HepG2 (cell line): ENCODE measurements around the gene CSF3R. TPM values are rescaled to one million over a fixed set of nuclear protein-coding genes. Genes with fewer than 3 reads are reported as not detected.

ENCODE experiments used
- ATAC-seq: fragments of 200-7000 bp; cut with Tn5 transposase; 3 replicates; pipeline ENCODE4 v1.9.1; 2020; ENCODE audit warnings: mild to moderate bottlenecking, moderate library complexity
- BruUV-seq: library from RNA; stranded (reverse); fragments of 400-500 nt; replicated peaks from 2 replicates; lab custom pipeline; 2021; lab: Mats Ljungman, UMichigan
- CTCF ChIA-PET: fragments of 300-600 bp; formaldehyde crosslinking; extraction: SDS; loops from one replicate; lab custom pipeline; 2021; ENCODE audit warnings: low total read pairs, inconsistent platforms, low intra/inter-chr PET ratio; lab: Yijun Ruan, JAX
- POLR2A ChIA-PET: fragments of 350-600 bp; sonication (Branson Sonifier 250); formaldehyde crosslinking; loops from one replicate; lab custom pipeline; 2020; ENCODE audit warnings: antibody characterized with exemption, inconsistent platforms; lab: Yijun Ruan, JAX
- DNase-seq: peaks from one replicate; pipeline ENCODE4 v3.0.0-alpha.2; 2015; ENCODE audit warnings: low spot score
- FAIRE-seq: peaks from 3 replicates; lab custom pipeline; 2011; peaks lifted over from hg19 to GRCh38; lab: Jason Lieb, UNC
- H2AFZ ChIP-seq: one replicate; pipeline ENCODE4 v1.6.1; 2011; ENCODE audit warnings: low read length, inconsistent platforms
- H3K27ac ChIP-seq: fragments of 300-600 bp; 3 replicates; pipeline ENCODE4 v1.8.0; 2011; ENCODE audit warnings: mixed run types, mild to moderate bottlenecking, mixed read lengths, low read length, inconsistent platforms; ENCODE audit not compliant: insufficient read depth; ENCODE audit errors: extremely low read length
- H3K27me3 ChIP-seq, 2 experiments: fragments of 200-600 bp in 1 of 2; 2 replicates in 1 of 2; 3 replicates in 1 of 2; pipeline versions ENCODE4 v1.6.0 to v1.8.0; 2011; ENCODE audit warnings: low read length in 2 of 2, mild to moderate bottlenecking in 2 of 2, moderate library complexity in 2 of 2, inconsistent platforms in 1 of 2; ENCODE audit not compliant: insufficient read depth in 2 of 2, control insufficient read depth in 1 of 2
- H3K36me3 ChIP-seq, 2 experiments: fragments of 200-600 bp in 1 of 2; replicated peaks in 1 of 2; 2 replicates in 1 of 2; 3 replicates in 1 of 2; pipeline versions ENCODE4 v1.5.1 to v1.8.0; 2011; ENCODE audit warnings: low read length in 2 of 2, inconsistent platforms in 1 of 2; ENCODE audit not compliant: insufficient read depth in 2 of 2, control insufficient read depth in 1 of 2
- H3K4me1 ChIP-seq: 2 replicates; pipeline ENCODE4 v1.5.1; 2012; ENCODE audit warnings: low read length, inconsistent platforms; ENCODE audit not compliant: insufficient read depth
- H3K4me2 ChIP-seq: 2 replicates; pipeline ENCODE4 v1.6.0; 2011; ENCODE audit warnings: low read depth, low read length, inconsistent platforms
- H3K4me3 ChIP-seq, 3 experiments: fragments of 200-600 bp in 1 of 3; sonication (generic), shearing (Covaris generic) in 1 of 3; replicated peaks in 1 of 3; 2 replicates each; pipeline ENCODE4 v1.5.1; 2011 to 2016; ENCODE audit warnings: low read length in 3 of 3, inconsistent platforms in 2 of 3, low read depth in 2 of 3, mild to moderate bottlenecking in 2 of 3, control low read depth in 1 of 3, mixed read lengths in 1 of 3; ENCODE audit not compliant: insufficient read depth in 1 of 3
- H3K79me2 ChIP-seq: one replicate; pipeline ENCODE4 v1.6.1; 2011; ENCODE audit warnings: low read length, inconsistent platforms; ENCODE audit not compliant: insufficient read depth
- H3K9ac ChIP-seq: 2 replicates; pipeline ENCODE4 v1.6.0; 2011; ENCODE audit warnings: mild to moderate bottlenecking, low read depth, low read length, inconsistent platforms; ENCODE audit not compliant: insufficient read depth
- H3K9me3 ChIP-seq: 2 replicates; pipeline ENCODE4 v1.5.1; 2012; ENCODE audit warnings: mild to moderate bottlenecking, low read length
- H4K20me1 ChIP-seq: 2 replicates; pipeline ENCODE4 v1.6.0; 2011; ENCODE audit warnings: inconsistent platforms, mild to moderate bottlenecking, low read length, moderate library complexity; ENCODE audit not compliant: insufficient read depth
- AHR ChIP-seq: IDR thresholded peaks from 2 replicates; pipeline ENCODE4 v1.6.1; 2018; ENCODE audit warnings: missing genetic modification reagents, missing compliant biosample characterization
- EHMT2 ChIP-seq: fragments of 200-600 bp; sonication (generic); IDR thresholded peaks from 2 replicates; pipeline ENCODE4 v1.7.0; 2017; ENCODE audit warnings: antibody characterized with exemption, low read depth, low read length, borderline replicate concordance
- ETV5 ChIP-seq: IDR thresholded peaks from 2 replicates; pipeline ENCODE4 v1.6.1; 2018; ENCODE audit warnings: missing biosample characterization, missing genetic modification reagents, inconsistent platforms, borderline replicate concordance
- HCFC1 ChIP-seq: fragments of 150-350 bp; IDR thresholded peaks from 2 replicates; pipeline ENCODE4 v1.6.1; 2014; ENCODE audit warnings: low read depth, low read length
- JUNB ChIP-seq: sonication (generic); formaldehyde crosslinking; IDR thresholded peaks from 2 replicates; pipeline ENCODE4 v1.8.0; 2022; ENCODE audit warnings: missing genetic modification reagents, mild to moderate bottlenecking, borderline replicate concordance
- MYC ChIP-seq: sonication (generic); formaldehyde crosslinking; IDR thresholded peaks from 2 replicates; pipeline ENCODE4 v1.9.0; 2021; ENCODE audit warnings: missing genetic modification reagents, borderline replicate concordance
- POLR2AphosphoS2 ChIP-seq: IDR thresholded peaks from 2 replicates; pipeline ENCODE4 v1.6.1; 2011; ENCODE audit warnings: low read depth, low read length, improper control_type of control experiment
- RAD21 ChIP-seq: fragments of 450-650 bp; formaldehyde crosslinking; IDR thresholded peaks from 2 replicates; pipeline ENCODE4 v1.5.0; 2020; ENCODE audit warnings: mild to moderate bottlenecking
- REXO4 ChIP-seq: sonication (generic); formaldehyde crosslinking; IDR thresholded peaks from 2 replicates; pipeline ENCODE4 v1.8.0; 2022; ENCODE audit warnings: missing genetic modification reagents, mild to moderate bottlenecking, borderline replicate concordance
- RFX1 ChIP-seq: fragments of 450-650 bp; IDR thresholded peaks from 2 replicates; pipeline ENCODE4 v1.6.1; 2017
- SMC3 ChIP-seq: IDR thresholded peaks from 2 replicates; pipeline ENCODE4 v1.6.1; 2011; ENCODE audit warnings: low read length, improper control_type of control experiment
- SMYD3 ChIP-seq: sonication (generic); formaldehyde crosslinking; IDR thresholded peaks from 2 replicates; pipeline ENCODE4 v1.8.1; 2023; ENCODE audit warnings: mild to moderate bottlenecking, missing genetic modification reagents
- SRSF4 ChIP-seq: fragments of 200-400 bp; formaldehyde crosslinking; IDR thresholded peaks from one replicate; pipeline ENCODE4 v1.6.1; 2018; ENCODE audit warnings: mild to moderate bottlenecking, low read depth, low read length, moderate library complexity; ENCODE audit not compliant: poor library complexity, severe bottlenecking
- TGIF2 ChIP-seq: IDR thresholded peaks from 2 replicates; pipeline ENCODE4 v1.6.1; 2016; ENCODE audit warnings: control low read depth, missing compliant biosample characterization
- XRCC5 ChIP-seq: fragments of 200-400 bp; formaldehyde crosslinking; optimal IDR thresholded peaks from 2 replicates; pipeline ENCODE3; 2017; ENCODE audit warnings: mild to moderate bottlenecking, low read length
- ZFYVE20 ChIP-seq: sonication (generic); formaldehyde crosslinking; IDR thresholded peaks from 2 replicates; pipeline ENCODE4 v1.8.0; 2023; ENCODE audit warnings: low read depth, mild to moderate bottlenecking, moderate library complexity, missing genetic modification reagents, borderline replicate concordance
- ZNF260 ChIP-seq: sonication (generic); formaldehyde crosslinking; IDR thresholded peaks from 2 replicates; pipeline ENCODE4 v1.4.0; 2020; ENCODE audit warnings: missing genetic modification reagents, low read depth, mild to moderate bottlenecking, borderline replicate concordance
- ZNF432 ChIP-seq: sonication (generic); formaldehyde crosslinking; IDR thresholded peaks from 2 replicates; pipeline ENCODE4 v1.5.0; 2020; ENCODE audit warnings: missing genetic modification reagents, mild to moderate bottlenecking, borderline replicate concordance
- WGBS: methylation state at CpG from one replicate; pipeline ENCODE4 v1.1.6; 2017; ENCODE audit warnings: low lambda C conversion rate; 5-methylcytosine and 5-hydroxymethylcytosine counted together
- in situ Hi-C: cut with HindIII; loops from 2 replicates; pipeline ENCODE4 v1.10.0; 2017; ENCODE audit warnings: low pct_unique_long_range_greater_than_20kb; ENCODE audit not compliant: extremely low pct_ligation_motif_present
- intact Hi-C: fragments of 100-400 bp; cut with micrococcal nuclease; formaldehyde crosslinking; loops from one replicate; pipeline ENCODE4 v1.10.0; 2022; ENCODE audit not compliant: unreplicated experiment
- polyA plus RNA-seq, 8 experiments: library from polyadenylated mRNA; depleted of rRNA in 3 of 8; stranded (reverse) in 7 of 8; unstranded in 1 of 8; fragments of >200 nt; fragmentation: Illumina TruSeq in 4 of 8; extraction: Trizol in 4 of 8; gene quantifications; 2 replicates each; pipeline versions ENCODE4 v1.2.1 to v1.2.3, GENCODE V29; 2011 to 2016; ENCODE audit warnings: low read depth in 4 of 8, missing spikeins in 1 of 8, mixed read lengths in 1 of 8; ENCODE audit not compliant: insufficient read depth in 1 of 8
- total RNA-seq, 5 experiments: library from RNA; depleted of rRNA; stranded (reverse); fragments of >200 nt; fragmentation: Illumina TruSeq; extraction: Trizol; gene quantifications; 2 replicates each; pipeline ENCODE4 v1.2.3, GENCODE V29; 2016; ENCODE audit warnings: low read depth in 1 of 5
- TF ChIP-seq, protein P1 (sequence below): sonication (generic); formaldehyde crosslinking; IDR thresholded peaks from 2 replicates; pipeline ENCODE4 v1.4.0; 2020; ENCODE audit warnings: mild to moderate bottlenecking, missing genetic modification reagents
- TF ChIP-seq, protein P2 (sequence below): sonication (generic); formaldehyde crosslinking; IDR thresholded peaks from 2 replicates; pipeline ENCODE4 v1.4.0; 2020; ENCODE audit warnings: mild to moderate bottlenecking, missing genetic modification reagents
- TF ChIP-seq, protein P3 (sequence below): sonication (generic); formaldehyde crosslinking; IDR thresholded peaks from 2 replicates; pipeline ENCODE4 v1.5.0; 2020; ENCODE audit warnings: mild to moderate bottlenecking, missing genetic modification reagents, moderate library complexity

Gene CSF3R
- total and polyA plus RNA-seq, 2 of the 13 experiments (the other 11 are each of a cell fraction or from before 2014, with no cell fraction given): 11.9 to 28.8 TPM

GRCh38 chr1:36446746-36447145 is 36.0 kb downstream of the CSF3R start (continued):
- TF ChIP-seq HCFC1: no peak

DNA sequence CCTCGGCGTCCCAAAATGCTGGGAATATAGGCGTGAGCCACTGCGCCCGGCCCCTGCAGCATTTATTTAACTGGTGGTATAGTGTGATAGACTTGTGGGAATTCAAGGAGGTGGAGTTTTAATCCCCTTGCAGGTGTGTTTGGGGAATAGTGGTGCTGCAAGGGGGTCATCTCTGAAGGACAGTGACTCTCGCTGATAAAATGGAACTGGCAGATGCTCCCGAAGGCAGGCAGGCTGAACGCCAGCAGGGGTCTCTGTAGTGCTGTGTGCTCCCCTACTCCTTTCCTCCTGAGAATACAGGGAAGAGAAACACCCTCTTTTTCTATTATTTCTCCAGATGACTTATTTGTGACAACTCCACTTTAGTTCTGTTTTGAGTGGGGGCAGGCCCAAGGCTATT is 36.4 kb downstream of the CSF3R start:
- FAIRE-seq (peak; percentile 80), ATAC-seq (peak; percentile 63)
- 0 out of 2 replicates have a peak, but pooled peaks cover 7% of the 10 kb centered on the region for H3K4me1 ChIP-seq
- TF ChIP-seq ZFYVE20 (CRISPR knock-in tag) (no peak), POLR2AphosphoS2 (no peak), XRCC5 (peak; percentile 47), SRSF4 (no peak), TGIF2 (no peak), SMC3 (peak; percentile 71), AHR (CRISPR knock-in tag) (no peak), ZNF260 (CRISPR knock-in tag) (no peak), ZNF432 (CRISPR knock-in tag) (no peak), ETV5 (CRISPR knock-in tag) (no peak), RAD21 (peak; percentile 36; the same call in 1 of the 2 replicates), JUNB (CRISPR knock-in tag) (no peak), MYC (CRISPR knock-in tag) (no peak), EHMT2 (no peak), SMYD3 (CRISPR knock-in tag) (no peak), REXO4 (CRISPR knock-in tag) (no peak), RFX1 (no peak)
- TF ChIP-seq, protein P1, sequence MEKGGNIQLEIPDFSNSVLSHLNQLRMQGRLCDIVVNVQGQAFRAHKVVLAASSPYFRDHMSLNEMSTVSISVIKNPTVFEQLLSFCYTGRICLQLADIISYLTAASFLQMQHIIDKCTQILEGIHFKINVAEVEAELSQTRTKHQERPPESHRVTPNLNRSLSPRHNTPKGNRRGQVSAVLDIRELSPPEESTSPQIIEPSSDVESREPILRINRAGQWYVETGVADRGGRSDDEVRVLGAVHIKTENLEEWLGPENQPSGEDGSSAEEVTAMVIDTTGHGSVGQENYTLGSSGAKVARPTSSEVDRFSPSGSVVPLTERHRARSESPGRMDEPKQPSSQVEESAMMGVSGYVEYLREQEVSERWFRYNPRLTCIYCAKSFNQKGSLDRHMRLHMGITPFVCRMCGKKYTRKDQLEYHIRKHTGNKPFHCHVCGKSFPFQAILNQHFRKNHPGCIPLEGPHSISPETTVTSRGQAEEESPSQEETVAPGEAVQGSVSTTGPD (CRISPR knock-in tag): no peak
- TF ChIP-seq, protein P2, sequence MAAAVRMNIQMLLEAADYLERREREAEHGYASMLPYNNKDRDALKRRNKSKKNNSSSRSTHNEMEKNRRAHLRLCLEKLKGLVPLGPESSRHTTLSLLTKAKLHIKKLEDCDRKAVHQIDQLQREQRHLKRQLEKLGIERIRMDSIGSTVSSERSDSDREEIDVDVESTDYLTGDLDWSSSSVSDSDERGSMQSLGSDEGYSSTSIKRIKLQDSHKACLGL (CRISPR knock-in tag): no peak
- TF ChIP-seq, protein P3, sequence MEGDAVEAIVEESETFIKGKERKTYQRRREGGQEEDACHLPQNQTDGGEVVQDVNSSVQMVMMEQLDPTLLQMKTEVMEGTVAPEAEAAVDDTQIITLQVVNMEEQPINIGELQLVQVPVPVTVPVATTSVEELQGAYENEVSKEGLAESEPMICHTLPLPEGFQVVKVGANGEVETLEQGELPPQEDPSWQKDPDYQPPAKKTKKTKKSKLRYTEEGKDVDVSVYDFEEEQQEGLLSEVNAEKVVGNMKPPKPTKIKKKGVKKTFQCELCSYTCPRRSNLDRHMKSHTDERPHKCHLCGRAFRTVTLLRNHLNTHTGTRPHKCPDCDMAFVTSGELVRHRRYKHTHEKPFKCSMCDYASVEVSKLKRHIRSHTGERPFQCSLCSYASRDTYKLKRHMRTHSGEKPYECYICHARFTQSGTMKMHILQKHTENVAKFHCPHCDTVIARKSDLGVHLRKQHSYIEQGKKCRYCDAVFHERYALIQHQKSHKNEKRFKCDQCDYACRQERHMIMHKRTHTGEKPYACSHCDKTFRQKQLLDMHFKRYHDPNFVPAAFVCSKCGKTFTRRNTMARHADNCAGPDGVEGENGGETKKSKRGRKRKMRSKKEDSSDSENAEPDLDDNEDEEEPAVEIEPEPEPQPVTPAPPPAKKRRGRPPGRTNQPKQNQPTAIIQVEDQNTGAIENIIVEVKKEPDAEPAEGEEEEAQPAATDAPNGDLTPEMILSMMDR: peak; percentile 81

More for the DNA sequence above, 36.4 kb downstream of the CSF3R start:
- BruUV-seq: no TSS peak
- H3K27me3 ChIP-seq: no peaks in the 10 kb centered on the region
- no peaks in the 10 kb centered on the region for H3K36me3 ChIP-seq
- intact Hi-C loops: no loop called here
- no peak overlapping the region for H3K4me2 ChIP-seq
- no peaks in the 10 kb centered on the region for H3K9me3 ChIP-seq
- H4K20me1 ChIP-seq: no peaks in the 10 kb centered on the region
- no peak overlapping the region for H3K9ac ChIP-seq
- in situ Hi-C loops: no loop called here
- no peak overlapping the region for H3K27ac ChIP-seq
- H2AFZ ChIP-seq: no peak overlapping the region
- WGBS: 8% methylated on average over 3 of the region's 8 CpGs
- DNase-seq: peak; percentile 34
- ChIA-PET CTCF (interaction anchor here (1.2 kb wide), 1 partner anchor 204 kb away, joined by 3 read pairs; no protein-coding TSS in a partner anchor), POLR2A (no interaction called here)
- H3K4me3 ChIP-seq: no peak overlapping the region
- no peaks in the 10 kb centered on the region for H3K79me2 ChIP-seq
